Stimulated activated CD8-positive, alpha-beta memory T cell treated with anti-CD3 and anti-CD28 coated beads, Interleukin-15, amount 100 ng/mL, for 4 hours (primary cell): ENCODE data around the gene DDX43.
A peak's percentile ranks its signal among the peaks of the same experiment; 100 is the strongest.
"Not testable (repeated sequence)": the region's sequence is repeated elsewhere in the genome, so short reads cannot be mapped to it uniquely, and the experiment has no call there.

ENCODE experiments used
- DNase-seq, 2 donors: peaks; one replicate each; pipeline ENCODE4 v3.0.0-alpha.2; 2020; ENCODE audit warnings: low read depth in 2 of 2

Gene DDX43

GRCh38 chr6:73388800-73389512 lies 5.7 kb upstream of the DDX43 start:
- DNase-seq: peak; percentile 24

GRCh38 chr6:73389854-73390253 lies 4.8 kb upstream of the DDX43 start:
- no peak for DNase-seq

- no peak for DNase-seq
Observed at GRCh38 chr6:73391675-73392074, 3.0 kb upstream of the DDX43 start.

GRCh38 chr6:73392188-73392587 lies 2.4 kb upstream of the DDX43 start:
- DNase-seq: not testable (repeated sequence)

- no peak for DNase-seq
Observed at GRCh38 chr6:73393278-73393677, 1.4 kb upstream of the DDX43 start.

GRCh38 chr6:73395875-73396274 lies 1.2 kb downstream of the DDX43 start:
- DNase-seq: no peak

- DNase-seq: no peak
Observed at GRCh38 chr6:73400656-73401055, 6.0 kb downstream of the DDX43 start.

GRCh38 chr6:73409395-73409794 lies 14.8 kb downstream of the DDX43 start:
- no peak for DNase-seq

GRCh38 chr6:73413102-73413501 lies 18.5 kb downstream of the DDX43 start:
- no peak for DNase-seq

- no peak for DNase-seq
Observed at GRCh38 chr6:73418081-73418741, 23.6 kb downstream of the DDX43 start.

GRCh38 chr6:73421534-73421933 lies 26.9 kb downstream of the DDX43 start:
- no peak for DNase-seq

- DNase-seq: no peak
Observed at GRCh38 chr6:73435236-73435635, 40.6 kb downstream of the DDX43 start.

GRCh38 chr6:73443555-73443954 lies 48.9 kb downstream of the DDX43 start:
- DNase-seq: no peak

GRCh38 chr6:73451223-73452106 lies 56.8 kb downstream of the DDX43 start:
- peak; percentile 8 to 16 for DNase-seq

GRCh38 chr6:73452107-73452461 lies 57.5 kb downstream of the DDX43 start, which contains the start of gene CGAS:
CGAS (minus strand) TSS chr6:73452297; CDS start chr6:73452181, 116 bp downstream.
- DNase-seq: peak; percentile 56 to 58

- no peak for DNase-seq
Observed at GRCh38 chr6:73455865-73456629, 61.4 kb downstream of the DDX43 start.

- not testable (repeated sequence) for DNase-seq
Observed at GRCh38 chr6:73459474-73459873, 64.8 kb downstream of the DDX43 start.

- DNase-seq: no peak
Observed at GRCh38 chr6:73460056-73460455, 65.4 kb downstream of the DDX43 start.

GRCh38 chr6:73461537-73462350 lies 67.1 kb downstream of the DDX43 start, which contains the start of gene MTO1:
MTO1 (plus strand) TSS chr6:73461737; CDS start chr6:73461855, 118 bp downstream.
- peak; percentile 60 to 72 for DNase-seq
